GM12878 (cell line): ENCODE results near the gene REG1A. TPM values are rescaled to one million over a fixed set of nuclear protein-coding genes. Genes with fewer than 3 reads are reported as not detected.

ENCODE experiments used
- ATAC-seq: fragments of 200-7000 bp; cut with Tn5 transposase; 3 replicates; pipeline ENCODE4 v1.9.1; 2020; ENCODE audit warnings: mild to moderate bottlenecking, moderate library complexity
- BruUV-seq: library from RNA; stranded (reverse); fragments of 400-500 nt; replicated peaks from 2 replicates; lab custom pipeline; 2021; lab: Mats Ljungman, UMichigan
- CTCF ChIA-PET: fragments of 300-600 bp; sonication (Branson Sonifier 250); formaldehyde crosslinking; extraction: SDS; loops from one replicate; lab custom pipeline; 2021; ENCODE audit warnings: inconsistent platforms; lab: Yijun Ruan, JAX
- POLR2A ChIA-PET: fragments of 350-600 bp; formaldehyde crosslinking; extraction: SDS; loops from one replicate; lab custom pipeline; 2021; ENCODE audit warnings: inconsistent platforms; lab: Charles Lee
- RAD21 ChIA-PET: fragments of 300-600 bp; sonication (Branson Sonifier 250); formaldehyde crosslinking; loops from one replicate; lab custom pipeline; 2023; ENCODE audit warnings: antibody characterized with exemption; ENCODE audit not compliant: unreplicated experiment; lab: Charles Lee
- SMC1A ChIA-PET: fragments of 300-600 bp; sonication (Branson Sonifier 250); formaldehyde crosslinking; loops from one replicate; lab custom pipeline; 2023; ENCODE audit not compliant: unreplicated experiment, uncharacterized antibody; lab: Charles Lee
- DNase-seq: peaks from one replicate; pipeline ENCODE4 v3.0.0-alpha.2; 2011; ENCODE audit warnings: low read depth, low spot score
- FAIRE-seq: peaks from 3 replicates; lab custom pipeline; 2011; peaks lifted over from hg19 to GRCh38; lab: Jason Lieb, UNC
- H2AFZ ChIP-seq: 2 replicates; pipeline ENCODE4 v1.6.0; 2011; ENCODE audit warnings: low read depth, low read length, control low read depth; ENCODE audit not compliant: control insufficient read depth
- H3K27ac ChIP-seq: 2 replicates; pipeline ENCODE4 v1.5.1; 2011; ENCODE audit warnings: control low read depth; ENCODE audit not compliant: control insufficient read depth, insufficient read depth
- H3K27me3 ChIP-seq, 2 experiments: replicated peaks in 1 of 2; 2 replicates each; pipeline versions ENCODE4 v1.6.0 to v1.6.1; 2011; ENCODE audit warnings: low read length in 1 of 2; ENCODE audit not compliant: control insufficient read depth in 2 of 2, insufficient read depth in 2 of 2
- H3K36me3 ChIP-seq, 2 experiments: 2 replicates each; pipeline ENCODE4 v1.5.1; 2011; ENCODE audit warnings: low read length in 1 of 2; ENCODE audit not compliant: control insufficient read depth in 2 of 2, insufficient read depth in 2 of 2
- H3K4me1 ChIP-seq: 2 replicates; pipeline ENCODE4 v1.6.1; 2011; ENCODE audit warnings: mild to moderate bottlenecking, low read length, moderate library complexity, mixed read lengths; ENCODE audit not compliant: control insufficient read depth, insufficient read depth
- H3K4me2 ChIP-seq: 2 replicates; pipeline ENCODE4 v1.6.0; 2011; ENCODE audit warnings: control low read depth; ENCODE audit not compliant: control insufficient read depth, insufficient read depth
- H3K4me3 ChIP-seq: fragments of 200-600 bp; sonication (generic); 2 replicates; pipeline ENCODE4 v1.5.1; 2016
- H3K79me2 ChIP-seq: 2 replicates; pipeline ENCODE4 v1.6.0; 2011; ENCODE audit warnings: low read length; ENCODE audit not compliant: control insufficient read depth, insufficient read depth
- H3K9ac ChIP-seq: 2 replicates; pipeline ENCODE4 v1.8.0; 2011; ENCODE audit warnings: low read length, control low read depth, mixed read lengths; ENCODE audit not compliant: control insufficient read depth, insufficient read depth
- H3K9me3 ChIP-seq: replicated peaks from 3 replicates; pipeline ENCODE4 v1.5.1; 2011; ENCODE audit warnings: mild to moderate bottlenecking, low read length; ENCODE audit not compliant: control insufficient read depth, insufficient read depth
- H4K20me1 ChIP-seq: 2 replicates; pipeline ENCODE4 v1.6.0; 2011; ENCODE audit not compliant: control insufficient read depth, insufficient read depth
- CBFB ChIP-seq: IDR thresholded peaks from 2 replicates; pipeline ENCODE4 v1.6.1; 2016; ENCODE audit warnings: antibody characterized with exemption, low read depth
- CREM ChIP-seq: IDR thresholded peaks from 2 replicates; pipeline ENCODE4 v1.6.1; 2014; ENCODE audit warnings: antibody characterized with exemption, low read depth
- ETV6 ChIP-seq, 2 experiments: fragments of 450-650 bp in 1 of 2; IDR thresholded peaks in 1 of 2; conservative IDR thresholded peaks in 1 of 2; 2 replicates each; pipeline ENCODE4 v1.6.1; 2014; ENCODE audit warnings: antibody characterized with exemption in 1 of 2, borderline replicate concordance in 1 of 2, low read depth in 1 of 2, mild to moderate bottlenecking in 1 of 2, moderate library complexity in 1 of 2
- EZH2 ChIP-seq: IDR thresholded peaks from 2 replicates; pipeline ENCODE4 v1.6.1; 2012; ENCODE audit warnings: low read depth, mild to moderate bottlenecking, control low read depth, inconsistent platforms, low read length, borderline replicate concordance; ENCODE audit not compliant: control insufficient read depth
- FOXK2 ChIP-seq: fragments of 450-650 bp; IDR thresholded peaks from 2 replicates; pipeline ENCODE4 v1.6.1; 2017; ENCODE audit warnings: mild to moderate bottlenecking, moderate library complexity
- IKZF1 ChIP-seq: fragments of 450-650 bp; conservative IDR thresholded peaks from 2 replicates; pipeline ENCODE4 v1.6.1; 2017; ENCODE audit warnings: antibody characterized with exemption, mild to moderate bottlenecking
- MTA2 ChIP-seq: fragments of 450-650 bp; IDR thresholded peaks from 2 replicates; pipeline ENCODE4 v1.6.1; 2016; ENCODE audit warnings: low read depth, mild to moderate bottlenecking, moderate library complexity
- NFYA ChIP-seq: IDR thresholded peaks from 2 replicates; pipeline ENCODE4 v1.6.1; 2011; ENCODE audit warnings: low read depth, mild to moderate bottlenecking, low read length, improper control_type of control experiment, borderline replicate concordance
- SPI1 ChIP-seq: IDR thresholded peaks from 2 replicates; pipeline ENCODE4 v1.6.1; 2011; ENCODE audit warnings: low read depth, mild to moderate bottlenecking, low read length, moderate library complexity, borderline replicate concordance; ENCODE audit not compliant: insufficient read depth
- SREBF1 ChIP-seq: IDR thresholded peaks from 2 replicates; pipeline ENCODE4 v1.6.1; 2012; ENCODE audit warnings: mild to moderate bottlenecking, low read length
- ZBED1 ChIP-seq: IDR thresholded peaks from 2 replicates; pipeline ENCODE4 v1.6.1; 2016; ENCODE audit warnings: borderline replicate concordance
- ZNF592 ChIP-seq: fragments of 450-650 bp; IDR thresholded peaks from 2 replicates; pipeline ENCODE4 v1.6.1; 2017; ENCODE audit warnings: mild to moderate bottlenecking, moderate library complexity
- WGBS: methylation state at CpG from one replicate; pipeline ENCODE4 v1.1.6; 2016; ENCODE audit warnings: low lambda C conversion rate; ENCODE audit not compliant: insufficient replicate concordance, insufficient coverage; ENCODE audit errors: missing lambda C conversion rate; 5-methylcytosine and 5-hydroxymethylcytosine counted together
- in situ Hi-C: fragments of 300-500 bp; cut with MboI; formaldehyde crosslinking; loops from 9 replicates; pipeline ENCODE4 v1.14.3; 2018; ENCODE audit warnings: mixed read lengths
- intact Hi-C: fragments of 100-400 bp; cut with micrococcal nuclease; formaldehyde crosslinking; loops from one replicate; pipeline ENCODE4 v1.14.2; 2022; ENCODE audit not compliant: unreplicated experiment
- polyA plus RNA-seq, 11 experiments: library from polyadenylated mRNA; depleted of rRNA in 4 of 11; unstranded in 6 of 11; stranded (reverse) in 5 of 11; fragments of >200 nt; fragmentation: Nextera tagmentation in 4 of 11; fragmentation: Illumina TruSeq in 1 of 11; extraction: Ambion mirVana in 4 of 11; extraction: Trizol in 1 of 11; gene quantifications; 1 replicate in 1 of 11; 2 replicates in 10 of 11; pipeline versions ENCODE4 v1.2.1 to v1.2.3, GENCODE V29; 2011 to 2016; ENCODE audit warnings: inconsistent platforms in 2 of 11, missing spikeins in 2 of 11, low read depth in 1 of 11
- total RNA-seq, 4 experiments: library from RNA; depleted of rRNA in 3 of 4; stranded (reverse); fragments of >200 nt in 3 of 4; fragmentation: Illumina TruSeq in 1 of 4; extraction: Trizol in 1 of 4; gene quantifications; 2 replicates each; pipeline versions ENCODE4 v1.2.1 to v1.2.3, GENCODE V29; 2013 to 2021

The REG1A gene
- total and polyA plus RNA-seq, 10 of the 15 experiments (the other 5 are each of a cell fraction or from before 2014, with no cell fraction given) = 4.5 TPM; not detected in 9

DNA sequence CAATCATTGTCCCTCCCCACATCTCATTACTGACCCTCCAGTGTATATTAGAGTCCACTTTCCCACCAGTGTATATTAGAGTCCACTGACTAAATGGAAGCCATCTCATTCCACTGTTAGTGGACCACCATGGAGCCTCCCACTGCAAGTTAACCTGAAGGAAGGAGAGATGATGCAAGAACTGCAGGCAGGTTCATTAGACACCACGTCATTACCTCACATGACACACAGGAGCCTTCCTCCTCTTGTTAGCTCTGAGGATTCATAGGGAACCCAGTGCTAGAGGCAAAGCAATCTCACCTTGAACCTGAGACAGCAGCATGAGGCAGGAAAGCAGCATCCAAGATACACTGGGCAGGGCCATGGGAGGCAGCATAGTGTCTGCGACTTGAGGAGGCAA, 38.7 kb downstream of the REG1A start:
- ChIA-PET RAD21 (no interaction called here), CTCF (no interaction called here), POLR2A (no interaction called here), SMC1A (no interaction called here)
- FAIRE-seq = no peak
- intact Hi-C loops (no loop called here), in situ Hi-C loops (no loop called here)
- Histone ChIP-seq H3K4me2 (no peak overlapping the region), H3K4me3 (no peak overlapping the region), H3K9me3 (no peaks in the 10 kb centered on the region), H4K20me1 (no peaks in the 10 kb centered on the region), H3K79me2 (no peaks in the 10 kb centered on the region), H3K27ac (no peak overlapping the region), H3K9ac (no peak overlapping the region), H3K27me3 (no peaks in the 10 kb centered on the region; a peak in 1 of 4 replicates), H3K4me1 (no peaks in the 10 kb centered on the region), H2AFZ (no peak overlapping the region), H3K36me3 (no peaks in the 10 kb centered on the region)
- WGBS = 0% methylated on average over 2 of the region's 2 CpGs
- no peak for DNase-seq
- ATAC-seq = no peak
- BruUV-seq = no TSS peak
- TF ChIP-seq ZBED1 (no peak), ETV6 (conservative IDR thresholded peaks at IDR 0.05 in 1 of 2, IDR thresholded peaks at IDR 0.05 in 1 of 2; ENCODE audit: borderline replicate concordance in 1 of 2, low read depth in 1 of 2) (no peak), CREM (no peak), NFYA (no peak), IKZF1 (no peak), SREBF1 (no peak), EZH2 (no peak), SPI1 (no peak), CBFB (no peak)

GRCh38 chr2:79159653-79160052, 39.4 kb downstream of the REG1A start, which contains the start of gene REG3A:
TSS of gene REG3A (minus strand) at chr2:79159753. CDS start at chr2:79159405, 348 bp downstream.
- H3K36me3 ChIP-seq = no peaks in the 10 kb centered on the region
- CTCF ChIA-PET = no interaction called here
- intact Hi-C loops (no loop called here), in situ Hi-C loops (no loop called here)
- no peak within 1 kb of the TSS for H3K27ac ChIP-seq
- RAD21 ChIA-PET = no interaction called here
- no peak within 1 kb of the TSS for H3K4me3 ChIP-seq
- no peaks in the 10 kb centered on the region for H3K9me3 ChIP-seq
- no peak within 1 kb of the TSS for H3K9ac ChIP-seq
- no peak for FAIRE-seq
- no peak for ATAC-seq
- SMC1A ChIA-PET = no interaction called here
- no TSS peak for BruUV-seq
- H3K79me2 ChIP-seq = no peaks in the 10 kb centered on the region
- H3K4me1 ChIP-seq = no peaks in the 10 kb centered on the region
- H4K20me1 ChIP-seq = no peaks in the 10 kb centered on the region
- H2AFZ ChIP-seq = no peak within 1 kb of the TSS
- TF ChIP-seq FOXK2 (no peak), MTA2 (no peak), ZNF592 (no peak)
- H3K4me2 ChIP-seq = no peak within 1 kb of the TSS
- no peaks in the 10 kb centered on the region; a peak in 1 of 4 replicates for H3K27me3 ChIP-seq
- no peak for DNase-seq
- POLR2A ChIA-PET = no interaction called here
